ENCODE results near the gene VWF. TPM values are rescaled to one million over a fixed set of nuclear protein-coding genes. Genes with fewer than 3 reads are reported as not detected.

VWF gene
- polyA plus RNA-seq, 3 donors from 2014 or later, result 0.10 to 0.16 TPM; not detected in 1

- H3K27me3 Mint-ChIP-seq (ENCODE audit: low read depth in 3 of 3), result peaks cover 0 to 10% (median 2%) of the 10 kb centered on the region in 3 donors
- no peaks in the 10 kb centered on the region for H3K9me3 Mint-ChIP-seq
- H3K36me3 Mint-ChIP-seq, result no peaks in the 10 kb centered on the region
- H3K27ac Mint-ChIP-seq, result no peak overlapping the region
- DNase-seq, result no peak
- no peak overlapping the region for H3K4me3 Mint-ChIP-seq
- no peaks in the 10 kb centered on the region for H3K4me1 Mint-ChIP-seq
These were observed 127.2 kb downstream of the VWF start for GRCh38 chr12:5997260-5997659.

GRCh38 chr12:5996459-5996858 lies 128.0 kb downstream of the VWF start:
- no peak overlapping the region for H3K27ac Mint-ChIP-seq
- no peaks in the 10 kb centered on the region for H3K4me1 Mint-ChIP-seq
- no peak for DNase-seq
- no peaks in the 10 kb centered on the region for H3K36me3 Mint-ChIP-seq
- H3K4me3 Mint-ChIP-seq, result no peak overlapping the region
- no peaks in the 10 kb centered on the region for H3K9me3 Mint-ChIP-seq
- peaks cover 0 to 10% (median 2%) of the 10 kb centered on the region in 3 donors for H3K27me3 Mint-ChIP-seq (ENCODE audit: low read depth in 3 of 3)

GRCh38 chr12:5989621-5990020 lies 134.8 kb downstream of the VWF start:
- DNase-seq, result no peak
- Mint-ChIP-seq H3K4me1 (no peaks in the 10 kb centered on the region), H3K9me3 (no peaks in the 10 kb centered on the region), H3K36me3 (no peaks in the 10 kb centered on the region), H3K4me3 (no peak overlapping the region), H3K27me3 (ENCODE audit: low read depth in 3 of 3) (peaks cover 0 to 3% (median 1%) of the 10 kb centered on the region in 3 donors), H3K27ac (no peak overlapping the region)

GRCh38 chr12:5988659-5989116 lies 135.8 kb downstream of the VWF start:
- Mint-ChIP-seq H3K4me3 (no peak overlapping the region), H3K36me3 (no peaks in the 10 kb centered on the region), H3K27me3 (ENCODE audit: low read depth in 3 of 3) (peaks cover 0 to 3% (median 1%) of the 10 kb centered on the region in 3 donors), H3K27ac (no peak overlapping the region), H3K9me3 (no peaks in the 10 kb centered on the region), H3K4me1 (no peaks in the 10 kb centered on the region)
- peak; percentile 41 to 58 (median 57) for DNase-seq

GRCh38 chr12:5988088-5988487 lies 136.4 kb downstream of the VWF start:
- H3K27ac Mint-ChIP-seq, result no peak overlapping the region
- H3K9me3 Mint-ChIP-seq, result no peaks in the 10 kb centered on the region
- no peak for DNase-seq
- H3K27me3 Mint-ChIP-seq (ENCODE audit: low read depth in 3 of 3), result peaks cover 0 to 3% (median 1%) of the 10 kb centered on the region in 3 donors
- no peak overlapping the region for H3K4me3 Mint-ChIP-seq
- no peaks in the 10 kb centered on the region for H3K4me1 Mint-ChIP-seq
- no peaks in the 10 kb centered on the region for H3K36me3 Mint-ChIP-seq

- H3K36me3 Mint-ChIP-seq, result no peaks in the 10 kb centered on the region
- no peak overlapping the region for H3K4me3 Mint-ChIP-seq
- H3K9me3 Mint-ChIP-seq, result no peaks in the 10 kb centered on the region
- no peak for DNase-seq
- no peaks in the 10 kb centered on the region for H3K4me1 Mint-ChIP-seq
- no peak overlapping the region for H3K27ac Mint-ChIP-seq
- peaks cover 0 to 5% (median 1%) of the 10 kb centered on the region in 3 donors for H3K27me3 Mint-ChIP-seq (ENCODE audit: low read depth in 3 of 3)
These were observed 136.9 kb downstream of the VWF start for GRCh38 chr12:5987573-5987972.

GRCh38 chr12:5985471-5985870 lies 139.0 kb downstream of the VWF start:
- H3K4me3 Mint-ChIP-seq, result no peak overlapping the region
- DNase-seq, result no peak
- peaks cover 1 to 5% (median 4%) of the 10 kb centered on the region in 3 donors for H3K27me3 Mint-ChIP-seq (ENCODE audit: low read depth in 3 of 3)
- H3K4me1 Mint-ChIP-seq, result no peaks in the 10 kb centered on the region
- no peaks in the 10 kb centered on the region for H3K9me3 Mint-ChIP-seq
- no peaks in the 10 kb centered on the region for H3K36me3 Mint-ChIP-seq
- H3K27ac Mint-ChIP-seq, result no peak overlapping the region

DNA sequence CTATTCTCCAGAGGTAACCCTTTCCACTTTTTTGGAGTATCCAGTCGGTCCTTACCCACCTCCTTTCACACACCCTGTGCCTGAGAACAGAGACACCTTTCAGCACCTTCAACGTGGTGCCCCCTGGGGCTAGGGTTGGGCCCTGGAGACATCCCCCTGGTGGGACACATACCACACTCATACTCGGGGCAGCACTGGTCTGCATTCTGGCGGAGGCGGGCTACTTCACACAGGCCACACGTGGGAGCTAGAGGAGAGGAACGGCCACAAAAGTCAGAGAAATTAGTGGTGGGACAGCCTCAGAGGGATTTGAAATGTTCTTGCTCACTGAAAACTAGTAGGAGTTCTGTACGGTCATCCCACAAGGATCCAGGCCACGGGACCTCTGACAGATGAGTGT lies 139.6 kb downstream of the VWF start:
- no peaks in the 10 kb centered on the region for H3K4me1 Mint-ChIP-seq
- no peaks in the 10 kb centered on the region for H3K9me3 Mint-ChIP-seq
- no peak overlapping the region for H3K4me3 Mint-ChIP-seq
- no peak overlapping the region for H3K27ac Mint-ChIP-seq
- H3K36me3 Mint-ChIP-seq, result no peaks in the 10 kb centered on the region
- no peak for DNase-seq
- peaks cover 1 to 7% (median 5%) of the 10 kb centered on the region in 3 donors for H3K27me3 Mint-ChIP-seq (ENCODE audit: low read depth in 3 of 3)

- Mint-ChIP-seq H3K36me3 (no peaks in the 10 kb centered on the region), H3K27ac (no peak overlapping the region)
These were observed 142.4 kb downstream of the VWF start for GRCh38 chr12:5982106-5982505.

GRCh38 chr12:5977556-5977955 lies 146.9 kb downstream of the VWF start:
- Mint-ChIP-seq H3K4me1 (no peaks in the 10 kb centered on the region), H3K27ac (no peak overlapping the region), H3K36me3 (no peaks in the 10 kb centered on the region), H3K4me3 (no peak overlapping the region), H3K27me3 (ENCODE audit: low read depth in 3 of 3) (peaks cover 2 to 9% (median 2%) of the 10 kb centered on the region in 3 donors), H3K9me3 (no peaks in the 10 kb centered on the region)
- DNase-seq, result no peak

More at GRCh38 chr12:5982106-5982505, 142.4 kb downstream of the VWF start:
- peaks cover 1 to 7% (median 4%) of the 10 kb centered on the region in 3 donors for H3K27me3 Mint-ChIP-seq (ENCODE audit: low read depth in 3 of 3)
- no peak for DNase-seq
- no peaks in the 10 kb centered on the region for H3K4me1 Mint-ChIP-seq
- no peak overlapping the region for H3K4me3 Mint-ChIP-seq
- H3K9me3 Mint-ChIP-seq, result no peaks in the 10 kb centered on the region

- DNase-seq, result no peak
- Mint-ChIP-seq H3K27me3 (ENCODE audit: low read depth in 3 of 3) (peaks cover 2 to 9% (median 2%) of the 10 kb centered on the region in 3 donors), H3K36me3 (no peaks in the 10 kb centered on the region), H3K4me3 (no peak overlapping the region), H3K9me3 (no peaks in the 10 kb centered on the region), H3K4me1 (no peaks in the 10 kb centered on the region), H3K27ac (no peak overlapping the region)
These were observed 147.8 kb downstream of the VWF start for GRCh38 chr12:5976711-5977110.

GRCh38 chr12:5976196-5976595 lies 148.3 kb downstream of the VWF start:
- H3K27me3 Mint-ChIP-seq (ENCODE audit: low read depth in 3 of 3), result peaks cover 2 to 9% (median 2%) of the 10 kb centered on the region in 3 donors
- no peaks in the 10 kb centered on the region for H3K9me3 Mint-ChIP-seq
- no peak for DNase-seq
- no peak overlapping the region for H3K27ac Mint-ChIP-seq
- no peaks in the 10 kb centered on the region for H3K36me3 Mint-ChIP-seq
- H3K4me3 Mint-ChIP-seq, result no peak overlapping the region
- no peaks in the 10 kb centered on the region for H3K4me1 Mint-ChIP-seq

DNA sequence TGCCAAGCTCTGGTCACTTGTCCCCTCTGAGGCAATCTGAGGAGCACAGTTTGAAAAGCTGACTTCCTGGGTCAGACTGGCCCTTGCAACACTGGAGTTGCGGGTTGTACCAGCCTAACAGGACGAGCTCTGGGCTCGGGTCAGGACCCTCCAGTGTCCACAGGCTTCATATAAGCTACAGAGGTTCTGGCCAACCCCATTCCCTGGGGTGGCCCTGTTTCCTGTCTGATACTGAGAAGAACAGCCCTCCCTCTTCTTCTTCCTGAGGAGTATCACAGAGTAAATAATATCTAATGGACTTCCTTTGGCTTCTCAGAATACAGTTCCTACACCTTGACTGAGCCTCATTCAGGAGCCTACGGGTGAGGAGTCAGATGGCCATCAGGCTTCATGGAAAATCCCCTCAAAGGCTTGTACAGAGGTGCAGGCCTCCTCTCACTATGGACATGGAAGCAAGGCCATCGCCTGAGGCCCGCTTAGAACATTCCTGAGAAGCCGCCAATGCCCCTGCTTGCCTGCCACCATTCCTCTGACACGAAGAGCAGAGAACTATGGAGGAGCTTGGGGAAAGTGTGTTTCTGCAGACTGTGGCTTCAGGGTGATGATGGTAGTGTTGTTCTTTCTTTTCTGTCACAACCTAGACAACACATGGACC lies 150.9 kb downstream of the VWF start:
- DNase-seq, result no peak
- Mint-ChIP-seq H3K9me3 (no peaks in the 10 kb centered on the region), H3K36me3 (no peaks in the 10 kb centered on the region), H3K27me3 (ENCODE audit: low read depth in 3 of 3) (peaks cover 2 to 8% (median 2%) of the 10 kb centered on the region in 3 donors), H3K4me3 (no peak overlapping the region), H3K27ac (no peak overlapping the region), H3K4me1 (no peaks in the 10 kb centered on the region)

DNA sequence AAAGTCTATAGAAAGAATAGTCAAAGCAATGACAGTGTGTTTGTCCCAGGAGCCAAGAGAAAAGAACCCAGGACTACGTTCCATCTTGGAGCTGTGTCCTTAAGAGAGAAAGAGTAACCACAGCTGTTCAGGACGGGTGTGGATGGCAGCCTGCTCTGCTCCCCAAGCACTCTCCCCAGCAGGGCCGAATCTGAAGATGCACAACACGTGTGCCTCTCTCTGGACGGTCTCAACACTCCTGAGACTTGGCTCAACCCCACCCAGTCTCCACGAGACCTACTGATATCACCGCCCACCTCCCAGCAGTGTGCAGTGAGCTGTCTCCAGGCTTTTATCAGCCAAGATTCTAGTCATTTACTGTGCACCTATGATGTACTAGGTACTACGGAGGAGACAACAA lies 152.1 kb downstream of the VWF start:
- Mint-ChIP-seq H3K36me3 (no peaks in the 10 kb centered on the region), H3K27ac (no peak overlapping the region), H3K4me1 (no peaks in the 10 kb centered on the region), H3K9me3 (no peaks in the 10 kb centered on the region), H3K27me3 (ENCODE audit: low read depth in 3 of 3) (peaks cover 0 to 10% (median 2%) of the 10 kb centered on the region in 3 donors), H3K4me3 (no peak overlapping the region)
- no peak for DNase-seq

All from immature natural killer cell (primary cell).